DND-41 (cell line): ENCODE measurements around the gene LMO4.

Experiments used
- ATAC-seq: fragments of 200-7000 bp; cut with Tn5 transposase; 3 replicates; pipeline ENCODE4 v1.9.1; 2021; ENCODE audit warnings: low read depth; ENCODE audit not compliant: insufficient read depth
- DNase-seq: peaks from one replicate; pipeline ENCODE4 v3.0.0-alpha.2; 2020
- H2AFZ ChIP-seq: 2 replicates; pipeline ENCODE4 v1.6.0; 2012; ENCODE audit warnings: low read depth, low read length
- H3K27ac ChIP-seq: 2 replicates; pipeline ENCODE4 v1.5.1; 2012; ENCODE audit warnings: low read length, inconsistent platforms
- H3K27me3 ChIP-seq: fragments of 200-600 bp; sonication (generic); 2 replicates; pipeline ENCODE4 v1.6.0; 2012; ENCODE audit warnings: low read length, mild to moderate bottlenecking, inconsistent platforms; ENCODE audit not compliant: insufficient read depth, poor library complexity
- H3K36me3 ChIP-seq: 2 replicates; pipeline ENCODE4 v1.5.1; 2012; ENCODE audit warnings: low read length, inconsistent platforms; ENCODE audit not compliant: insufficient read depth
- H3K4me1 ChIP-seq: 2 replicates; pipeline ENCODE4 v1.5.1; 2012; ENCODE audit warnings: mild to moderate bottlenecking, low read length; ENCODE audit not compliant: insufficient read depth
- H3K4me2 ChIP-seq: 2 replicates; pipeline ENCODE4 v1.6.0; 2012; ENCODE audit warnings: mild to moderate bottlenecking, moderate library complexity, low read length, inconsistent platforms; ENCODE audit not compliant: insufficient read depth
- H3K4me3 ChIP-seq, 2 experiments: fragments of 200-600 bp in 1 of 2; shearing (Covaris generic) in 1 of 2; 2 replicates each; pipeline ENCODE4 v1.5.1; 2012 to 2016; ENCODE audit warnings: inconsistent platforms in 2 of 2, low read length in 2 of 2, mild to moderate bottlenecking in 2 of 2, low read depth in 1 of 2, moderate library complexity in 1 of 2
- H3K79me2 ChIP-seq: 2 replicates; pipeline ENCODE4 v1.6.0; 2012; ENCODE audit warnings: low read length, inconsistent platforms; ENCODE audit not compliant: insufficient read depth
- H3K9ac ChIP-seq: 2 replicates; pipeline ENCODE4 v1.6.0; 2012; ENCODE audit warnings: low read depth, mild to moderate bottlenecking, inconsistent platforms, low read length, moderate library complexity
- H3K9me3 ChIP-seq: 2 replicates; pipeline ENCODE4 v1.5.1; 2012; ENCODE audit warnings: low read length, moderate library complexity, mild to moderate bottlenecking, inconsistent platforms; ENCODE audit not compliant: insufficient read depth, severe bottlenecking
- H4K20me1 ChIP-seq: 2 replicates; pipeline ENCODE4 v1.6.0; 2012; ENCODE audit warnings: low read length; ENCODE audit not compliant: insufficient read depth
- EZH2 ChIP-seq: IDR thresholded peaks from 3 replicates; pipeline ENCODE4 v1.6.1; 2012; ENCODE audit warnings: borderline replicate concordance, low read depth, mild to moderate bottlenecking, moderate library complexity, low read length, inconsistent platforms; ENCODE audit not compliant: severe bottlenecking
- TF ChIP-seq, protein P1 (sequence below): IDR thresholded peaks from 2 replicates; pipeline ENCODE4 v1.5.1; 2012; ENCODE audit warnings: borderline replicate concordance, low read length, moderate library complexity, mild to moderate bottlenecking; ENCODE audit not compliant: poor library complexity, severe bottlenecking; ENCODE audit errors: extremely low read depth

The LMO4 gene

DNA sequence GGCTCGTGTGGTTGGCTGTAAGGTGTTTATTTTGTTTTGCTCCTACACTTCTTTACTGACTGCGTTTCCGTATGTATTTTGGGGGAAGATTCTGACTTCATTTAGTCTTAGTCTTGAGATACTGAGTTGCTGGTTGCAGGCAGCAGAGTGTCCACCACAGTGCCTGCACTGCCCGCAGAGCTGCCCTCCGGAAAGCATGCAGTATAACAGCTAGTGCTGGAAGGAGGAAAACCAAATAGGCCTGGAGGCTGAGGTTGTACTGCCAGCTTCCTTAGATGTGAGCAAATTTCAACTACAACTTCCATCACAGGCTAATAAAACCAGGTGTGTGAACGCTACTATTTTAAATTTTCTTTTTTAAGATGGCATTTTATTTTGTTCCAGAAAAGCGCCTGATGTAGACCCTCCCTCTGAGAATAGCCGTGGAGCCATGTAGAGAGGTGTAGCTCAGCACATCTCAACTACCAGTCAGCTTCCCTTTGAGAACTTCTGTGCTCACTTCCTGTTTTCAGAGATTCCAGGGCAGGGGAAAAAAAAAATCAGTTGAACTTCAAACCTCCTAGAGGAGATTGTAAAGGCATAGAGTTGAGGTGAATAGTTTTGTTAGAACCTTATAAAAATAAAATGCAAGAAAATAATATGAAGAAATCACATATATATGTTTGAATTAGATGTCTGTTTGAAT lies 17.6 kb downstream of the LMO4 start:
- H3K4me1 ChIP-seq, result no peaks in the 10 kb centered on the region
- H3K4me3 ChIP-seq, result no peak overlapping the region
- H3K27ac ChIP-seq, result no peak overlapping the region
- no peaks in the 10 kb centered on the region for H4K20me1 ChIP-seq
- DNase-seq (no peak), ATAC-seq (no peak)
- H3K9me3 ChIP-seq, result no peaks in the 10 kb centered on the region
- no peaks in the 10 kb centered on the region for H3K27me3 ChIP-seq
- TF ChIP-seq, protein P1, sequence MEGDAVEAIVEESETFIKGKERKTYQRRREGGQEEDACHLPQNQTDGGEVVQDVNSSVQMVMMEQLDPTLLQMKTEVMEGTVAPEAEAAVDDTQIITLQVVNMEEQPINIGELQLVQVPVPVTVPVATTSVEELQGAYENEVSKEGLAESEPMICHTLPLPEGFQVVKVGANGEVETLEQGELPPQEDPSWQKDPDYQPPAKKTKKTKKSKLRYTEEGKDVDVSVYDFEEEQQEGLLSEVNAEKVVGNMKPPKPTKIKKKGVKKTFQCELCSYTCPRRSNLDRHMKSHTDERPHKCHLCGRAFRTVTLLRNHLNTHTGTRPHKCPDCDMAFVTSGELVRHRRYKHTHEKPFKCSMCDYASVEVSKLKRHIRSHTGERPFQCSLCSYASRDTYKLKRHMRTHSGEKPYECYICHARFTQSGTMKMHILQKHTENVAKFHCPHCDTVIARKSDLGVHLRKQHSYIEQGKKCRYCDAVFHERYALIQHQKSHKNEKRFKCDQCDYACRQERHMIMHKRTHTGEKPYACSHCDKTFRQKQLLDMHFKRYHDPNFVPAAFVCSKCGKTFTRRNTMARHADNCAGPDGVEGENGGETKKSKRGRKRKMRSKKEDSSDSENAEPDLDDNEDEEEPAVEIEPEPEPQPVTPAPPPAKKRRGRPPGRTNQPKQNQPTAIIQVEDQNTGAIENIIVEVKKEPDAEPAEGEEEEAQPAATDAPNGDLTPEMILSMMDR, result no peak
- no peak for TF ChIP-seq EZH2
- H2AFZ ChIP-seq, result no peak overlapping the region
- H3K79me2 ChIP-seq, result no peaks in the 10 kb centered on the region
- no peak overlapping the region for H3K9ac ChIP-seq
- H3K4me2 ChIP-seq, result no peak overlapping the region
- peaks cover 25% of the 10 kb centered on the region; the same call in 1 of the 2 replicates for H3K36me3 ChIP-seq

DNA sequence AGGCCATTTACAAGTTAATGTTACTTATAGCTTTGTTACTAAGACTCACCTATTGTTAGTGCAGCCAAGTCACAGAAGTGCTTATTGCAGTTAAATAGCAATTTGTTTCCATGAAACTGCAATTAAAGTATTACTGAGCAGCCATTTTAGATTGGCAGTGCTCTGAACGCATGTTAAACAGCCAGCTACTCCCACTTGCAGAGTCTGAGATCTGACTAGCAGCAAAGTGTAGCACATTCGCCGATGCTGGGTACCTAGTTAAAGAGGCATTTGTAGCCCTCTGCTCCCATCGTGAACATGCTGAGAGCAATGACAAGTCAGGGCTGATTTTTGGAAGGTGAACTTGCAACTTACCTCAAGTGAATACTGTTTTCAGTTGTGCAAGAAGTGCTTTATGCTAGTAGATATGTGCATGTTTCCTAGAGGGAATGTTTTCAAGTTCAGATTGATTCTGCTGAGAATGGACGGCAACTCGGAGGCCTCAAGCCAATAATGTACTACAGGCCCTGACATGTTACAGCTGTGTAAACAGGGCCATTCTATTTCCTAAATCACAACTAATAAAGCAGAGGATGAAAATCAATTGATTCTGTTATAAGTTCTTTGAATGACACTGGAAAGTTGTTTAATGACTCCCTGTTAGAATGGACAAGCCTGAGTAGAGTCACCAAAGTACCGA lies 19.8 kb downstream of the LMO4 start:
- Histone ChIP-seq H3K36me3 (peaks cover 10% of the 10 kb centered on the region; the same call in 1 of the 2 replicates), H3K4me1 (no peaks in the 10 kb centered on the region), H3K79me2 (no peaks in the 10 kb centered on the region), H3K9ac (no peak overlapping the region), H3K9me3 (no peaks in the 10 kb centered on the region), H3K27me3 (no peaks in the 10 kb centered on the region), H4K20me1 (no peaks in the 10 kb centered on the region), H2AFZ (no peak overlapping the region), H3K4me2 (no peak overlapping the region), H3K4me3 (no peak overlapping the region), H3K27ac (no peak overlapping the region)
- ATAC-seq, result no peak
- DNase-seq, result no peak
- TF ChIP-seq, protein P1, result no peak
- TF ChIP-seq EZH2, result no peak

DNA sequence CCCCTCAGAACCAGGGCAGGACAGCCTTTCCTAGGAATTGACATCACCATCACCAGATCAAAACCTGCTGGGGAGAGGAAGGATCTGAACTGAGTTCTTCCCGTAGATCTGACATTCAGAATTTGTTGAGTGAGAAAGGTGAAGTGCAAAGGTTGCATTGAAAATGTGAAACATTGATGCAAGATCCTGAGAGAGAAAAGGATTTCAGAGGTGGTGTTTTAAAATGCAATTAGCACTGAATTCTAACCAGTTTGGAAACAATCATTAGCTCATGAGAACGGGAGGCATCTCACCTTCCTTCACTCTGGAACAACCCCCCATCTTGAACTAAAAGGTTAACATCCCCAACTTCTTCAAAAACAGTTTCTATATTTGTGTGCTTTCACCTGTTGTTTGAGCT lies 20.4 kb downstream of the LMO4 start:
- no peaks in the 10 kb centered on the region for H3K9me3 ChIP-seq
- no peaks in the 10 kb centered on the region for H3K4me1 ChIP-seq
- no peaks in the 10 kb centered on the region for H4K20me1 ChIP-seq
- no peaks in the 10 kb centered on the region for H3K27me3 ChIP-seq
- no peaks in the 10 kb centered on the region for H3K79me2 ChIP-seq
- no peak overlapping the region for H3K4me3 ChIP-seq
- ATAC-seq (no peak), DNase-seq (no peak)
- no peak overlapping the region for H3K4me2 ChIP-seq
- H3K36me3 ChIP-seq, result peaks cover 6% of the 10 kb centered on the region; the same call in 1 of the 2 replicates
- no peak overlapping the region for H2AFZ ChIP-seq
- no peak overlapping the region for H3K27ac ChIP-seq
- TF ChIP-seq EZH2, result no peak
- TF ChIP-seq, protein P1, result no peak
- no peak overlapping the region for H3K9ac ChIP-seq
